ENCODE measurements around the gene MAPK1. TPM values are rescaled to one million over a fixed set of nuclear protein-coding genes. Genes with fewer than 3 reads are reported as not detected.

MAPK1 gene
- total and polyA plus RNA-seq, 2 donors (not counting 3 experiments of a cell fraction or from before 2014, with no cell fraction given): 50.9 to 163 TPM

- intact Hi-C loops (cut with micrococcal nuclease): no loop called here
- H3K4me2 ChIP-seq (ENCODE audit: insufficient read depth, low read length): no peak overlapping the region
- BruUV-seq (replicated peaks): TSS peak; percentile 10
- no peak overlapping the region for H3K27ac ChIP-seq (ENCODE audit: insufficient read depth, low read depth, low read length)
- H3K27me3 ChIP-seq (ENCODE audit: control insufficient read depth in 2 of 2, insufficient read depth in 2 of 2, low read length in 2 of 2): no peaks in the 10 kb centered on the region
- H3K9me1 ChIP-seq (replicated peaks; ENCODE audit: control insufficient read depth, extremely low read depth, insufficient read depth, low read length): no peaks in the 10 kb centered on the region
- peaks cover 9% of the 10 kb centered on the region for H3K4me1 ChIP-seq (ENCODE audit: control insufficient read depth, extremely low read depth, insufficient read depth, low read length)
- H3K9ac ChIP-seq (replicated peaks; ENCODE audit: extremely low read depth, insufficient read depth, low read length): no peak overlapping the region
- H4K20me1 ChIP-seq (replicated peaks; ENCODE audit: control insufficient read depth, extremely low read depth, insufficient read depth, low read length): no peaks in the 10 kb centered on the region
- POLR2A ChIA-PET: interaction anchor here (1.3 kb wide), 1 partner anchor 27 kb away, joined by 4 read pairs; the partner anchor contains the start of gene YPEL1
- FAIRE-seq (no peak), DNase-seq (ENCODE audit: low read depth, low spot score) (no peak)
- no peaks in the 10 kb centered on the region for H3K79me2 ChIP-seq (ENCODE audit: control insufficient read depth, insufficient read depth, low read length)
- peaks cover 21 to 43% of the 10 kb centered on the region in 2 experiments for H3K36me3 ChIP-seq (ENCODE audit: control insufficient read depth in 2 of 2, extremely low read depth in 1 of 2, insufficient read depth in 2 of 2, low read length in 2 of 2)
- H3K9me3 ChIP-seq (replicated peaks; ENCODE audit: control insufficient read depth, insufficient read depth, low read length): no peaks in the 10 kb centered on the region
- no peak for TF ChIP-seq MYC (IDR thresholded peaks at IDR 0.05; ENCODE audit: low read depth, low read length)
- dilution Hi-C loops (cut with MboI; ENCODE audit: extremely low pct_ligation_motif_present, low sequenced_read_pairs): no loop called here
- CTCF ChIA-PET: interaction anchor here (1.1 kb wide), 1 partner anchor 154 kb away, joined by 3 read pairs; no protein-coding TSS in a partner anchor
- H2AFZ ChIP-seq (ENCODE audit: low read depth, low read length): no peak overlapping the region
- H3K4me3 ChIP-seq (replicated peaks in 1 of 3; ENCODE audit: insufficient read depth in 1 of 3, low read depth in 1 of 3, low read length in 3 of 3): no peak overlapping the region
Measured at GRCh38 chr22:21762712-21763581, 104.5 kb downstream of the MAPK1 start.

DNA sequence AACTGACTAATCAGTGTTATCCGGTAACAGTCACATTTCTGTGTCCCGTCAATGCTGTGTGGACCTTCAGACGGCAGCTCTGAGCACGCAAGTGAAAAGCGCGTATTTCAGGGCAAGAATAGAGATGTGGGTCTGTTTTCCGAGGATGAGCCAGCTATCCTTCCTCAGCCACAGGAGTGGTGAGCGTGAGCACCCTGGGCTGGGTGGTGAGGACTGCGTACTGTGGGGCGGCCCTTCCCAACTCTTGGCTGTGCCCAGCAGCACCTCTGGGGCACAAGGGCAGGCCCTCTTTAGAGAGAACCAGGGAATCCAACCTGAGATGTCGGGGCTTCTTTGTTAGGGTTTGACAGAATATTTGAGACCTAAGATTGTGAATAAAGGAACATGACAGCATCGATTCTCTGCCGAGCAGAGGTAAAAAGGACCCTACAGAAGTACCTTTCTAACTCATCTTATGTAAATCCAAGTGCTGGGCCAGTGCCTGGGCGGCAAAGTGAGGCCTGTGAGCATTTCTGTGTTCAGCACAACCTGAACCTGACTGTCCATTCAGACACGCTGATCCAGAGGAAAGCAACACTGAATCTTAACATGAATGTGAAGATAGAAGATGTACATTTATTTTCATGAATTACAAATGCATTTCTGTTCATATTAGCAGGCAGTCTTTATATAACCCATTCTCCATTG is 105.3 kb downstream of the MAPK1 start:
- H3K4me3 ChIP-seq (replicated peaks in 1 of 3; ENCODE audit: insufficient read depth in 1 of 3, low read depth in 1 of 3, low read length in 3 of 3): no peak overlapping the region
- no peak overlapping the region for H3K9ac ChIP-seq (replicated peaks; ENCODE audit: extremely low read depth, insufficient read depth, low read length)
- ChIA-PET CTCF (interaction anchor here (1.1 to 1.5 kb wide), 2 partner anchors 49 to 155 kb away, joined by 3 to 4 read pairs; no protein-coding TSS in a partner anchor), POLR2A (interaction anchor here (1.3 kb wide), 1 partner anchor 26 kb away, joined by 4 read pairs; the partner anchor contains the start of gene YPEL1)
- H3K4me2 ChIP-seq (ENCODE audit: insufficient read depth, low read length): no peak overlapping the region
- H3K27ac ChIP-seq (ENCODE audit: insufficient read depth, low read depth, low read length): no peak overlapping the region
- dilution Hi-C loops (cut with MboI; ENCODE audit: extremely low pct_ligation_motif_present, low sequenced_read_pairs): no loop called here
- H3K9me1 ChIP-seq (replicated peaks; ENCODE audit: control insufficient read depth, extremely low read depth, insufficient read depth, low read length): no peaks in the 10 kb centered on the region
- H3K9me3 ChIP-seq (replicated peaks; ENCODE audit: control insufficient read depth, insufficient read depth, low read length): no peaks in the 10 kb centered on the region
- H2AFZ ChIP-seq (ENCODE audit: low read depth, low read length): no peak overlapping the region
- H4K20me1 ChIP-seq (replicated peaks; ENCODE audit: control insufficient read depth, extremely low read depth, insufficient read depth, low read length): no peaks in the 10 kb centered on the region
- H3K36me3 ChIP-seq (ENCODE audit: control insufficient read depth in 2 of 2, extremely low read depth in 1 of 2, insufficient read depth in 2 of 2, low read length in 2 of 2): peaks cover 16 to 38% of the 10 kb centered on the region in 2 experiments
- FAIRE-seq (no peak), DNase-seq (ENCODE audit: low read depth, low spot score) (no peak)
- intact Hi-C loops (cut with micrococcal nuclease): no loop called here
- H3K79me2 ChIP-seq (ENCODE audit: control insufficient read depth, insufficient read depth, low read length): no peaks in the 10 kb centered on the region
- H3K27me3 ChIP-seq (ENCODE audit: control insufficient read depth in 2 of 2, insufficient read depth in 2 of 2, low read length in 2 of 2): no peaks in the 10 kb centered on the region
- no peak for TF ChIP-seq POLR2AphosphoS5 (IDR thresholded peaks at IDR 0.05; ENCODE audit: insufficient read depth, low read depth, low read length)
- TF ChIP-seq EZH2 (IDR thresholded peaks at IDR 0.05; ENCODE audit: borderline replicate concordance, low read depth, low read length, severe bottlenecking): no peak
- no peak for TF ChIP-seq POLR2A (IDR thresholded peaks at IDR 0.05; ENCODE audit: low read depth, low read length)
- TF ChIP-seq, protein P1, sequence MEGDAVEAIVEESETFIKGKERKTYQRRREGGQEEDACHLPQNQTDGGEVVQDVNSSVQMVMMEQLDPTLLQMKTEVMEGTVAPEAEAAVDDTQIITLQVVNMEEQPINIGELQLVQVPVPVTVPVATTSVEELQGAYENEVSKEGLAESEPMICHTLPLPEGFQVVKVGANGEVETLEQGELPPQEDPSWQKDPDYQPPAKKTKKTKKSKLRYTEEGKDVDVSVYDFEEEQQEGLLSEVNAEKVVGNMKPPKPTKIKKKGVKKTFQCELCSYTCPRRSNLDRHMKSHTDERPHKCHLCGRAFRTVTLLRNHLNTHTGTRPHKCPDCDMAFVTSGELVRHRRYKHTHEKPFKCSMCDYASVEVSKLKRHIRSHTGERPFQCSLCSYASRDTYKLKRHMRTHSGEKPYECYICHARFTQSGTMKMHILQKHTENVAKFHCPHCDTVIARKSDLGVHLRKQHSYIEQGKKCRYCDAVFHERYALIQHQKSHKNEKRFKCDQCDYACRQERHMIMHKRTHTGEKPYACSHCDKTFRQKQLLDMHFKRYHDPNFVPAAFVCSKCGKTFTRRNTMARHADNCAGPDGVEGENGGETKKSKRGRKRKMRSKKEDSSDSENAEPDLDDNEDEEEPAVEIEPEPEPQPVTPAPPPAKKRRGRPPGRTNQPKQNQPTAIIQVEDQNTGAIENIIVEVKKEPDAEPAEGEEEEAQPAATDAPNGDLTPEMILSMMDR (IDR thresholded peaks at IDR 0.05; ENCODE audit: extremely low read depth in 1 of 2, insufficient read depth in 1 of 2, low read depth in 1 of 2, low read length in 2 of 2): no peak
- TF ChIP-seq MYC (IDR thresholded peaks at IDR 0.05; ENCODE audit: low read depth, low read length): no peak
- no peak for TF ChIP-seq FOS (IDR thresholded peaks at IDR 0.05; ENCODE audit: borderline replicate concordance, insufficient read depth, low read length)
- TF ChIP-seq, protein P2, sequence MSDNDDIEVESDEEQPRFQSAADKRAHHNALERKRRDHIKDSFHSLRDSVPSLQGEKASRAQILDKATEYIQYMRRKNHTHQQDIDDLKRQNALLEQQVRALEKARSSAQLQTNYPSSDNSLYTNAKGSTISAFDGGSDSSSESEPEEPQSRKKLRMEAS (IDR thresholded peaks at IDR 0.05; ENCODE audit: insufficient read depth, insufficient read length): no peak
- TF ChIP-seq GATA2 (IDR thresholded peaks at IDR 0.05; ENCODE audit: insufficient read depth, insufficient read length, low read depth, low read length): no peak
- TF ChIP-seq JUN (IDR thresholded peaks at IDR 0.05; ENCODE audit: borderline replicate concordance, insufficient read depth, insufficient read length, low read depth): no peak
- H3K4me1 ChIP-seq (ENCODE audit: control insufficient read depth, extremely low read depth, insufficient read depth, low read length): peaks cover 9% of the 10 kb centered on the region
- BruUV-seq (replicated peaks): no TSS peak

Data from endothelial cell of umbilical vein (primary cell).